Erythroblast (primary cell): ENCODE results near the gene SNX24.

Source experiments
- GATA1 ChIP-seq: IDR thresholded peaks from 2 replicates; pipeline ENCODE4 v1.6.1; 2011; ENCODE audit warnings: low read depth, mild to moderate bottlenecking, control low read depth, low read length, moderate library complexity
- POLR2A ChIP-seq: IDR thresholded peaks from 2 replicates; pipeline ENCODE4 v1.6.1; 2011; ENCODE audit warnings: mild to moderate bottlenecking, low read length

GRCh38 chr5:122885891-122886290 lies 40.5 kb downstream of the SNX24 start:
- TF ChIP-seq POLR2A = no peak
- TF ChIP-seq GATA1 = no peak
